Keratinocyte (primary cell): ENCODE results near the gene GPR31.
"Not testable (repeated sequence)": the region's sequence is repeated elsewhere in the genome, so short reads cannot be mapped to it uniquely, and the experiment has no call there.

Experiments
- EZH2 ChIP-seq: IDR thresholded peaks from one replicate; pipeline ENCODE4 v1.6.1; 2012; ENCODE audit warnings: inconsistent platforms, mild to moderate bottlenecking, low read length, moderate library complexity
- TF ChIP-seq, protein P1 (sequence below), 3 experiments: IDR thresholded peaks in 1 of 3; conservative IDR thresholded peaks in 1 of 3; optimal IDR thresholded peaks in 1 of 3; 2 replicates in 2 of 3; 3 replicates in 1 of 3; pipeline versions ENCODE3 to v1.5.1; 2011; ENCODE audit warnings: low read length in 3 of 3, mild to moderate bottlenecking in 3 of 3, moderate library complexity in 2 of 3, control low read depth in 1 of 3, inconsistent platforms in 1 of 3; ENCODE audit not compliant: insufficient read depth in 2 of 3; ENCODE audit errors: extremely low read depth in 1 of 3

DNA sequence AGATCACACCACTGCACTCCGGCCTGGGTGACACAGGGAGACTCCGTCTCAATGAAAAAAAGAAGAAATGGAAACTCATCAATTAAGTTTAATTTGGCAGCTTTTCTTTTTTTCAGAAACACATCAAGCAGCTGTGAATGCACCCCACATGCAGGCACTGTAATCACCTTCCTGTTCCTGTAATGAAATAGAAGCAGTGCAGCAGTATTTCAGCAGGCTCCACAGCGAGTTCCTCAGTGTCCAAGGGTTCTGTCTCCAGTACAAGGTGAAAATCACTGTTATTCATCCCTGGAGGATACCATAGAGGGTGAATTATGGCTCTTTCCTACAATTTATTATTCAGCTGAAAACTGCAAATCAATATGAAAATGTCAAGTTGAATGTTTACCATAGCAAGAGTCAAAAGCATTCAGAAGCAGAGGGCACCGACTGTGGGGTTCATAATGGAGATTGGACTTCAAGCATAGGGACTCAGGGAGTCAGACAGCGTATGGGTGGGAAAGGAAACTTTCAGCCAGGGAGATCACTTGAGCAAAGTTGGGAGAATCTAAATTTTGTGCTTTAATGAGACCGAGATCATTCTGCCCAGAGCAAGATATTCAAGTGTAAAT lies 35.8 kb upstream of the GPR31 start:
- TF ChIP-seq, protein P1, sequence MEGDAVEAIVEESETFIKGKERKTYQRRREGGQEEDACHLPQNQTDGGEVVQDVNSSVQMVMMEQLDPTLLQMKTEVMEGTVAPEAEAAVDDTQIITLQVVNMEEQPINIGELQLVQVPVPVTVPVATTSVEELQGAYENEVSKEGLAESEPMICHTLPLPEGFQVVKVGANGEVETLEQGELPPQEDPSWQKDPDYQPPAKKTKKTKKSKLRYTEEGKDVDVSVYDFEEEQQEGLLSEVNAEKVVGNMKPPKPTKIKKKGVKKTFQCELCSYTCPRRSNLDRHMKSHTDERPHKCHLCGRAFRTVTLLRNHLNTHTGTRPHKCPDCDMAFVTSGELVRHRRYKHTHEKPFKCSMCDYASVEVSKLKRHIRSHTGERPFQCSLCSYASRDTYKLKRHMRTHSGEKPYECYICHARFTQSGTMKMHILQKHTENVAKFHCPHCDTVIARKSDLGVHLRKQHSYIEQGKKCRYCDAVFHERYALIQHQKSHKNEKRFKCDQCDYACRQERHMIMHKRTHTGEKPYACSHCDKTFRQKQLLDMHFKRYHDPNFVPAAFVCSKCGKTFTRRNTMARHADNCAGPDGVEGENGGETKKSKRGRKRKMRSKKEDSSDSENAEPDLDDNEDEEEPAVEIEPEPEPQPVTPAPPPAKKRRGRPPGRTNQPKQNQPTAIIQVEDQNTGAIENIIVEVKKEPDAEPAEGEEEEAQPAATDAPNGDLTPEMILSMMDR (optimal IDR thresholded peaks at IDR 0.05 in 1 of 3, IDR thresholded peaks at IDR 0.05 in 1 of 3, conservative IDR thresholded peaks at IDR 0.05 in 1 of 3; ENCODE audit: extremely low read depth in 1 of 3, insufficient read depth in 2 of 3, low read length in 3 of 3), result not testable (repeated sequence)
- TF ChIP-seq EZH2, result not testable (repeated sequence)
